ENCODE measurements around the gene ZNF780B.

DNA sequence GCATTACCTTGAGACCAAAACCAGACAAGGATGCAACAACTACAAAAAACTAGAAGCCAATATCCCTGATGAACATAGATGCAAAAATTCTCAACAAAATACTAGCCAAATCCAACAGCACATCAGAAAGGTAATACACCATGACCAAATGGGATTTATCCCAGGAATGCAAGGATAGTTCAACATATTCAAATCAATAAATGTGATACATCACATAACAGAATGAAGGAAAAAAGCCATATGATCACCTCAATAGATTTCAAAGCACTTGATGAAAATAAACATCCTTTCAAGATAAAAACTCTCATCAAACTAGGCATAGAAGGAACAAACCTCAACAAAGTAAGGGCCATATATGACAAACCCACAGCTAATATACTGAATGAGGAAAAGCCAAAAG lies 69.4 kb downstream of the ZNF780B start:
- TF ChIP-seq, protein P1, sequence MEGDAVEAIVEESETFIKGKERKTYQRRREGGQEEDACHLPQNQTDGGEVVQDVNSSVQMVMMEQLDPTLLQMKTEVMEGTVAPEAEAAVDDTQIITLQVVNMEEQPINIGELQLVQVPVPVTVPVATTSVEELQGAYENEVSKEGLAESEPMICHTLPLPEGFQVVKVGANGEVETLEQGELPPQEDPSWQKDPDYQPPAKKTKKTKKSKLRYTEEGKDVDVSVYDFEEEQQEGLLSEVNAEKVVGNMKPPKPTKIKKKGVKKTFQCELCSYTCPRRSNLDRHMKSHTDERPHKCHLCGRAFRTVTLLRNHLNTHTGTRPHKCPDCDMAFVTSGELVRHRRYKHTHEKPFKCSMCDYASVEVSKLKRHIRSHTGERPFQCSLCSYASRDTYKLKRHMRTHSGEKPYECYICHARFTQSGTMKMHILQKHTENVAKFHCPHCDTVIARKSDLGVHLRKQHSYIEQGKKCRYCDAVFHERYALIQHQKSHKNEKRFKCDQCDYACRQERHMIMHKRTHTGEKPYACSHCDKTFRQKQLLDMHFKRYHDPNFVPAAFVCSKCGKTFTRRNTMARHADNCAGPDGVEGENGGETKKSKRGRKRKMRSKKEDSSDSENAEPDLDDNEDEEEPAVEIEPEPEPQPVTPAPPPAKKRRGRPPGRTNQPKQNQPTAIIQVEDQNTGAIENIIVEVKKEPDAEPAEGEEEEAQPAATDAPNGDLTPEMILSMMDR (IDR thresholded peaks at IDR 0.05 in 4 of 5, conservative IDR thresholded peaks at IDR 0.05 in 1 of 5): no peak
- TF ChIP-seq POLR2A (IDR thresholded peaks at IDR 0.05): no peak
